Astrocyte (in vitro differentiated cells and primary cell): ENCODE measurements around the gene OR2M4. TPM values are rescaled to one million over a fixed set of nuclear protein-coding genes. Genes with fewer than 3 reads are reported as not detected.
"Not testable (repeated sequence)": the region's sequence is repeated elsewhere in the genome, so short reads cannot be mapped to it uniquely, and the experiment has no call there.

Experiments
- DNase-seq: peaks from one replicate; pipeline ENCODE4 v3.0.0-alpha.2; 2010; ENCODE audit warnings: low read depth
- FAIRE-seq: peaks from 2 replicates; lab custom pipeline; 2011; peaks lifted over from hg19 to GRCh38; lab: Jason Lieb, UNC
- H2AFZ ChIP-seq: 2 replicates; pipeline ENCODE4 v1.6.0; 2012; ENCODE audit warnings: low read depth, low read length, inconsistent platforms
- H3K27ac ChIP-seq: 2 replicates; pipeline ENCODE4 v1.5.1; 2011; ENCODE audit warnings: low read depth, low read length, inconsistent platforms
- H3K27me3 ChIP-seq: 2 replicates; pipeline ENCODE4 v1.6.0; 2011; ENCODE audit warnings: low read length, inconsistent platforms; ENCODE audit not compliant: insufficient read depth
- H3K36me3 ChIP-seq: 2 replicates; pipeline ENCODE4 v1.5.1; 2011; ENCODE audit warnings: low read length, inconsistent platforms; ENCODE audit not compliant: insufficient read depth
- H3K4me1 ChIP-seq: 2 replicates; pipeline ENCODE4 v1.5.1; 2011; ENCODE audit warnings: low read length, inconsistent platforms; ENCODE audit not compliant: insufficient read depth
- H3K4me2 ChIP-seq: 2 replicates; pipeline ENCODE4 v1.6.0; 2012; ENCODE audit warnings: low read length, inconsistent platforms
- H3K4me3 ChIP-seq: 2 replicates; pipeline ENCODE4 v1.5.1; 2011; ENCODE audit warnings: low read depth, mild to moderate bottlenecking, low read length, inconsistent platforms; ENCODE audit not compliant: insufficient read depth
- H3K79me2 ChIP-seq: 2 replicates; pipeline ENCODE4 v1.6.0; 2012; ENCODE audit warnings: mild to moderate bottlenecking, low read length, inconsistent platforms; ENCODE audit not compliant: insufficient read depth
- H3K9ac ChIP-seq: 2 replicates; pipeline ENCODE4 v1.6.0; 2012; ENCODE audit warnings: mild to moderate bottlenecking, low read length, inconsistent platforms
- H3K9me3 ChIP-seq: 2 replicates; pipeline ENCODE4 v1.5.1; 2012; ENCODE audit warnings: low read depth, mild to moderate bottlenecking, low read length, inconsistent platforms; ENCODE audit not compliant: insufficient read depth
- H4K20me1 ChIP-seq: 2 replicates; pipeline ENCODE4 v1.6.0; 2012; ENCODE audit warnings: low read length, inconsistent platforms; ENCODE audit not compliant: insufficient read depth
- H3K27ac Mint-ChIP-seq: one replicate; pipeline ENCODE4 v1.8.0; 2021; ENCODE audit warnings: mild to moderate bottlenecking, mixed read lengths; ENCODE audit not compliant: unreplicated experiment
- H3K27me3 Mint-ChIP-seq: one replicate; pipeline ENCODE4 v1.8.0; 2021; ENCODE audit warnings: low read depth, mixed read lengths; ENCODE audit not compliant: unreplicated experiment
- H3K36me3 Mint-ChIP-seq: one replicate; pipeline ENCODE4 v1.8.0; 2021; ENCODE audit warnings: low read depth, mixed read lengths; ENCODE audit not compliant: unreplicated experiment
- H3K4me1 Mint-ChIP-seq: one replicate; pipeline ENCODE4 v1.8.0; 2021; ENCODE audit warnings: low read depth, mixed read lengths; ENCODE audit not compliant: unreplicated experiment
- H3K4me3 Mint-ChIP-seq: one replicate; pipeline ENCODE4 v1.8.0; 2021; ENCODE audit warnings: mild to moderate bottlenecking, moderate library complexity, mixed read lengths; ENCODE audit not compliant: unreplicated experiment
- H3K9me3 Mint-ChIP-seq: one replicate; pipeline ENCODE4 v1.8.0; 2021; ENCODE audit warnings: mild to moderate bottlenecking, mixed read lengths; ENCODE audit not compliant: unreplicated experiment
- CTCF ChIP-seq: IDR thresholded peaks from 2 replicates; pipeline ENCODE4 v1.5.1; 2011; ENCODE audit warnings: low read depth, mild to moderate bottlenecking, inconsistent platforms, low read length, moderate library complexity; ENCODE audit not compliant: insufficient read depth
- EZH2 ChIP-seq: IDR thresholded peaks from 2 replicates; pipeline ENCODE4 v1.6.1; 2012; ENCODE audit warnings: mild to moderate bottlenecking, low read length, inconsistent platforms; ENCODE audit not compliant: insufficient read depth
- total RNA-seq: library from RNA; stranded (reverse); gene quantifications from 2 replicates; pipeline ENCODE4 v1.2.1, GENCODE V29; 2021

OR2M4 gene
- total RNA-seq, 1 donor from 2014 or later, result not detected

- Histone ChIP-seq H3K4me2 (no peak overlapping the region), H3K9ac (no peak overlapping the region), H3K79me2 (no peaks in the 10 kb centered on the region), H3K27ac (no peak overlapping the region), H3K9me3 (no peaks in the 10 kb centered on the region), H3K36me3 (no peaks in the 10 kb centered on the region), H2AFZ (no peak overlapping the region), H3K27me3 (no peaks in the 10 kb centered on the region), H3K4me1 (no peaks in the 10 kb centered on the region), H3K4me3 (no peak overlapping the region), H4K20me1 (no peaks in the 10 kb centered on the region)
- H3K27ac Mint-ChIP-seq, result no peak overlapping the region
- TF ChIP-seq EZH2, result no peak
- TF ChIP-seq CTCF, result no peak
- no peaks in the 10 kb centered on the region for H3K9me3 Mint-ChIP-seq
- no peaks in the 10 kb centered on the region for H3K27me3 Mint-ChIP-seq
- no peaks in the 10 kb centered on the region for H3K36me3 Mint-ChIP-seq
- FAIRE-seq, result no peak
- no peaks in the 10 kb centered on the region for H3K4me1 Mint-ChIP-seq
- H3K4me3 Mint-ChIP-seq, result no peak overlapping the region
- no peak for DNase-seq
These were observed 37.0 kb downstream of the OR2M4 start for GRCh38 chr1:248268178-248268577.

- H3K27ac ChIP-seq, H3K27ac Mint-ChIP-seq, H3K9me3 ChIP-seq, H3K4me3 ChIP-seq, H3K9ac ChIP-seq, H4K20me1 ChIP-seq, H3K4me1 ChIP-seq, H2AFZ ChIP-seq, H3K27me3 ChIP-seq, H3K4me2 ChIP-seq, H3K79me2 ChIP-seq, H3K9me3 Mint-ChIP-seq, H3K36me3 Mint-ChIP-seq, FAIRE-seq, H3K4me1 Mint-ChIP-seq, H3K36me3 ChIP-seq, H3K27me3 Mint-ChIP-seq, H3K4me3 Mint-ChIP-seq, DNase-seq: not testable (repeated sequence)
These were observed 42.0 kb downstream of the OR2M4 start for GRCh38 chr1:248273225-248273624.

GRCh38 chr1:248277876-248278275 lies 46.7 kb downstream of the OR2M4 start, which contains the start of gene OR2T33:
OR2T33 (minus strand) TSS chr1:248277976; CDS start chr1:248273814, 4,162 bp downstream.
- H3K4me2 ChIP-seq, result no peak within 1 kb of the TSS
- no peak within 1 kb of the TSS for H3K9ac ChIP-seq
- no peaks in the 10 kb centered on the region for H3K79me2 ChIP-seq
- no peaks in the 10 kb centered on the region for H3K27me3 Mint-ChIP-seq
- no peak within 1 kb of the TSS for H3K4me3 ChIP-seq
- FAIRE-seq (no peak), DNase-seq (no peak)
- TF ChIP-seq EZH2 (no peak), CTCF (no peak)
- no peaks in the 10 kb centered on the region for H3K36me3 ChIP-seq
- H3K9me3 Mint-ChIP-seq, result peaks cover 5% of the 10 kb centered on the region
- no peak within 1 kb of the TSS for H3K27ac Mint-ChIP-seq
- H3K9me3 ChIP-seq, result peaks cover 8% of the 10 kb centered on the region
- no peak within 1 kb of the TSS for H3K4me3 Mint-ChIP-seq
- H3K4me1 ChIP-seq, result no peaks in the 10 kb centered on the region
- no peaks in the 10 kb centered on the region for H4K20me1 ChIP-seq
- no peak within 1 kb of the TSS for H2AFZ ChIP-seq
- no peak within 1 kb of the TSS for H3K27ac ChIP-seq
- no peaks in the 10 kb centered on the region for H3K27me3 ChIP-seq
- H3K36me3 Mint-ChIP-seq, result no peaks in the 10 kb centered on the region
- no peaks in the 10 kb centered on the region for H3K4me1 Mint-ChIP-seq
